Heart left ventricle (tissue), 16 donors: ENCODE data around the gene COMMD10. TPM values are rescaled to one million over a fixed set of nuclear protein-coding genes. Genes with fewer than 3 reads are reported as not detected.

Experiments
- ATAC-seq, 4 donors: fragments of 200-7000 bp; cut with Tn5 transposase; one replicate each; pipeline ENCODE4 v1.9.1; 2020 to 2022; ENCODE audit warnings: moderate library complexity in 4 of 4, mild to moderate bottlenecking in 3 of 4, moderate number of reproducible peaks in 1 of 4
- DNase-seq, 5 donors: peaks; one replicate each; pipeline ENCODE4 v3.0.0-alpha.2; 2020
- H3K27ac ChIP-seq, 12 donors: fragments of 200-600 bp; sonication (generic) in 4 of 12; one replicate each; pipeline versions ENCODE4 v1.5.0 to v1.8.0; 2016 to 2022; ENCODE audit warnings: mild to moderate bottlenecking in 2 of 12
- H3K27me3 ChIP-seq, 9 donors: fragments of 200-600 bp; sonication (generic) in 2 of 9; one replicate each; pipeline versions ENCODE4 v1.5.1 to v1.8.0; 2016 to 2022; ENCODE audit warnings: mild to moderate bottlenecking in 3 of 9
- H3K36me3 ChIP-seq, 9 donors: fragments of 200-600 bp; sonication (generic) in 2 of 9; one replicate each; pipeline versions ENCODE4 v1.5.0 to v1.8.0; 2018 to 2022; ENCODE audit warnings: mild to moderate bottlenecking in 2 of 9
- H3K4me1 ChIP-seq, 12 donors: fragments of 200-600 bp; sonication (generic) in 4 of 12; one replicate each; pipeline versions ENCODE4 v1.5.0 to v1.8.0; 2016 to 2022; ENCODE audit warnings: mild to moderate bottlenecking in 3 of 12
- H3K4me3 ChIP-seq, 12 donors: fragments of 200-600 bp; sonication (generic) in 4 of 12; one replicate each; pipeline versions ENCODE4 v1.5.0 to v1.8.0; 2017 to 2022; ENCODE audit warnings: mild to moderate bottlenecking in 9 of 12, moderate library complexity in 4 of 12
- H3K9me3 ChIP-seq, 12 donors: fragments of 200-600 bp; sonication (generic) in 4 of 12; one replicate each; pipeline versions ENCODE4 v1.5.0 to v1.8.0; 2016 to 2022; ENCODE audit warnings: mild to moderate bottlenecking in 1 of 12
- POLR2A ChIP-seq, 2 donors: fragments of 450-650 bp; IDR thresholded peaks; one replicate each; pipeline ENCODE4 v1.6.1; 2017; ENCODE audit warnings: antibody characterized with exemption in 2 of 2, mild to moderate bottlenecking in 2 of 2, moderate library complexity in 2 of 2
- WGBS, 4 donors: extraction: QIAGEN DNeasy Blood & Tissue Kit in 2 of 4; methylation state at CpG; one replicate each; pipeline versions ENCODE4 v1.1.5 to v1.1.7; 2013 to 2018; 5-methylcytosine and 5-hydroxymethylcytosine counted together
- intact Hi-C, 10 donors: fragments of 100-400 bp; cut with DNase I; formaldehyde crosslinking; loops; one replicate each; pipeline versions ENCODE4 v1.11.1 to v1.14.2; 2022
- polyA plus RNA-seq, 2 donors: library from polyadenylated mRNA; stranded (reverse); fragments of 200-250 nt; gene quantifications; one replicate each; pipeline ENCODE4 v1.2.3, GENCODE V29; 2013
- total RNA-seq, 9 donors: library from RNA; depleted of rRNA in 2 of 9; stranded (reverse); fragments of >200 nt in 2 of 9; fragmentation: NEBNext Ultra II Directional in 3 of 9; extraction: Animal tissue kit (Norgen Biotek cat#: 25700) in 3 of 9; gene quantifications; one replicate each; pipeline versions ENCODE4 v1.1.0 to v1.2.4, GENCODE V29; 2016 to 2023
- TF ChIP-seq, protein P1 (sequence below), 12 donors: fragments of 200-600 bp; sonication (generic) in 4 of 12; IDR thresholded peaks; one replicate each; pipeline versions ENCODE4 v1.5.0 to v1.8.0; 2018 to 2022; ENCODE audit warnings: antibody characterized with exemption in 12 of 12, mild to moderate bottlenecking in 5 of 12
- donor health status: ischemic (EF 13 %, LVEDD 7.1; RV severe dilation, severe dysfunction).
- donor health status: healthy with polysubstance abuse.
- donor health status: DM: no; HTN: yes; CAD: no.
- donor health status: DM: no; HTN: no; CAD: no.
- donor health status: ischemic (EF 25% LVEDD 6.9; RV normal size, moderate dysfunction).
- donor health status: ischemic (EF 25% LVEDD 5.7; RV mildly dilated, moderate dysfunction).
- donor health status: healthy.
- donor health status: DM: yes; HTN: yes; CAD: no.
- donor health status: ischemic (EF 35%, LVEDD 5.7; RV mildly dilated, moderate dysfunction).
- donor health status: nonischemic (EF 11% LVEDD 7.7; RV severe dilation, severe dysfunction).
- donor health status: DM: yes; HTN: yes; CAD: no.
- donor health status: PGD.
- donor health status: ischemic (EF 29% LVEDD 5.4; RV normal size, mild dysfunction).
- donor health status: nonischemic (EF 23%, LVEDD 6.1; RV moderate dilation, normal function).

COMMD10 gene
- total and polyA plus RNA-seq, 11 donors = 25.2 to 42.2 (median 29.8) TPM

DNA sequence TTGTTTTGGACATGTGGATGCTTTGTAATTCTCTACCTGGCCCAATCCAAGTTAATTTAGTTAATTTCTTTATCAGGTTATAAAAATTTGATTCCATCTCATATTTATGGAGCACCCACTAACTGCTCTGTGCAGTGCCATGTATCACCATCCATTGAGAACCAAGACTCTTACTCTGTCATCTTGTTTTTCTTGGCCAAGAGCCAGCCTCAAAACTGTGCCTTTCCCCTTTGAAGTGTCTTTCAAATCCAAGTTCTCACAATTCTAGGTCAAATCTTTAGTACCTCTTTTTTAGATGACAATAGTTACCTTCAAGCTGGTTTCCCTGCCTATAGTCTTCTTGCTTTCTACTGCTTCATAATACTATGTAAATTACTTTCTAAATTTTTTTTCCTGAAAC, 3.2 kb downstream of the COMMD10 start:
- no peak overlapping the region for H3K4me3 ChIP-seq
- no peaks in the 10 kb centered on the region for H3K9me3 ChIP-seq
- H3K4me1 ChIP-seq = peaks cover 0 to 51% (median 27%) of the 10 kb centered on the region in 12 donors
- DNase-seq (no peak), ATAC-seq (no peak)
- H3K36me3 ChIP-seq = peaks cover 0 to 45% (median 36%) of the 10 kb centered on the region in 9 donors
- no peaks in the 10 kb centered on the region for H3K27me3 ChIP-seq
- intact Hi-C loops = loop anchor here in 2 of 10 donors (10.0 kb wide), 3 partner anchors 243 to 793 kb away; partner anchors contain the start of genes AP3S1 (in 1 of the 2), ATG12 (in 1 of the 2) and CCDC112 (in 1 of the 2)
- TF ChIP-seq, protein P1, sequence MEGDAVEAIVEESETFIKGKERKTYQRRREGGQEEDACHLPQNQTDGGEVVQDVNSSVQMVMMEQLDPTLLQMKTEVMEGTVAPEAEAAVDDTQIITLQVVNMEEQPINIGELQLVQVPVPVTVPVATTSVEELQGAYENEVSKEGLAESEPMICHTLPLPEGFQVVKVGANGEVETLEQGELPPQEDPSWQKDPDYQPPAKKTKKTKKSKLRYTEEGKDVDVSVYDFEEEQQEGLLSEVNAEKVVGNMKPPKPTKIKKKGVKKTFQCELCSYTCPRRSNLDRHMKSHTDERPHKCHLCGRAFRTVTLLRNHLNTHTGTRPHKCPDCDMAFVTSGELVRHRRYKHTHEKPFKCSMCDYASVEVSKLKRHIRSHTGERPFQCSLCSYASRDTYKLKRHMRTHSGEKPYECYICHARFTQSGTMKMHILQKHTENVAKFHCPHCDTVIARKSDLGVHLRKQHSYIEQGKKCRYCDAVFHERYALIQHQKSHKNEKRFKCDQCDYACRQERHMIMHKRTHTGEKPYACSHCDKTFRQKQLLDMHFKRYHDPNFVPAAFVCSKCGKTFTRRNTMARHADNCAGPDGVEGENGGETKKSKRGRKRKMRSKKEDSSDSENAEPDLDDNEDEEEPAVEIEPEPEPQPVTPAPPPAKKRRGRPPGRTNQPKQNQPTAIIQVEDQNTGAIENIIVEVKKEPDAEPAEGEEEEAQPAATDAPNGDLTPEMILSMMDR (IDR thresholded peaks at IDR 0.05) = no peak
- TF ChIP-seq POLR2A (IDR thresholded peaks at IDR 0.05) = no peak
- no peak overlapping the region for H3K27ac ChIP-seq

DNA sequence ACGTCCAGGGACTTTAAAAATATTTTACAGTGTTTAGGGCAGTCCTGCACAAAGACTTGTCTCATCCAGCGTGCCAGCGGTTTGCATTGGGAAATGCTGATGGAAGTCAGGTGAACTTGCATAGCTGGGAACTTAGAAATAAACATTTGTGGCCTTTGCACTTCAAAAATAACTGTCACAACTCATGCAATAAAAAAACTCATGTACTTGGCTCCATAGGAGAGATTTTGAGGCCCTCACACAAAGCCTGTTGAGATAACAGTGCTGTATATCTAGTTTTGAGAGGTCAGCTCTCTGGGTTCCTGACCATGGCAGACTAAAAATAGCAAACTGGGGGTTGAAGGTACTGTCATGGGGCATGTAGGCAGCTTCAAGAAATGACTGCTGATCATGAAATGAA, 5.5 kb downstream of the COMMD10 start:
- peak overlapping the region; percentile 11 to 77 (median 64) for H3K27ac ChIP-seq
- no peak overlapping the region for H3K4me3 ChIP-seq
- no peaks in the 10 kb centered on the region for H3K27me3 ChIP-seq
- ATAC-seq (peak; percentile 92 to 97 (median 92)), DNase-seq (no peak)
- 51 to 73% (median 66%) methylated on average over 3 of the region's 3 CpGs for WGBS, 4 donors
- intact Hi-C loops = no loop called here
- no peak for TF ChIP-seq POLR2A (IDR thresholded peaks at IDR 0.05)
- TF ChIP-seq, protein P1 (IDR thresholded peaks at IDR 0.05) = no peak
- peaks cover 0 to 40% (median 18%) of the 10 kb centered on the region in 12 donors for H3K4me1 ChIP-seq
- H3K9me3 ChIP-seq = no peaks in the 10 kb centered on the region
- peaks cover 0 to 67% (median 58%) of the 10 kb centered on the region in 9 donors for H3K36me3 ChIP-seq

DNA sequence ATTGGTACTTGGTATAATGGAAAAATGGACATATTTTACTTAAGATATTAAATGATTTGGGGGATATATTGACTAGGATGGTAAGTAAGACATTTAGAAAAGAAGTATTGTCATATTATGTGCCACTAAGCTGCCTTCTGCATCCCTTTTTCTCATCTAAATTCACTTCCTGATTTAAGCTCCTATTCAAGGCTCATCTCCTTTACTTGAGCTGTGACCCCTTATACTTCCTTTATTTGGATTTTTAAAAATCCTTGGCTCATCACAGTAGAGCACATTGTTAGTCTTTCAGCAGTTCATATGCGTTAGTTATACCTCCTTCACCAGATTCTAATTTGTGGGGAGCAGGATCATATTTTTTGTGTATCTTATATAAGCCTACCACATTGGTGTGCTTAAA, 6.6 kb downstream of the COMMD10 start:
- TF ChIP-seq, protein P1 (IDR thresholded peaks at IDR 0.05) = no peak
- no peak for TF ChIP-seq POLR2A (IDR thresholded peaks at IDR 0.05)
- Histone ChIP-seq H3K9me3 (no peaks in the 10 kb centered on the region), H3K4me3 (no peak overlapping the region), H3K4me1 (peaks cover 0 to 30% (median 9%) of the 10 kb centered on the region in 12 donors), H3K27me3 (no peaks in the 10 kb centered on the region), H3K27ac (peak overlapping the region in 9 of 12 donors; percentile 25 to 73 (median 68)), H3K36me3 (peaks cover 0 to 78% (median 70%) of the 10 kb centered on the region in 9 donors)
- intact Hi-C loops = no loop called here
- ATAC-seq (no peak), DNase-seq (no peak)
- WGBS, 4 donors = 0 to 83% (median 20%) methylated on average over 1 of the region's 1 CpG

DNA sequence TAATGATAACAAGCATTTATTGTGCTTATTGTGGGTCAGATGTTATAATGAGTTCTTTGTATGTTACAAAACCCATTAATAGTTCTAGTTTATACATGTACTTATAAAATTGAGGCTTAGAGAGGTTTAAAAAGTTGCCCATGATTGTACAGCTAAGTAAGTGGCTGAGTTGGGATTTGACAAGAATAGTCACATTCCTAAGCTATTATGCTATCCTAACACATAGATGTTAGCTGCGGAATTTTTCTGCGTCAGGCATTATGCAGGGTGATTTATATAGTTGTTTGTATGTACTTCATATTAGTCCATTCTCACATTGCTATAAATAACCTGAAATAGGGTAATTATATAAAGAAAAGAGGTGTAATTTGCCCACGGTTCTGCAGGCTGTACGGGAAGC, 12.5 kb downstream of the COMMD10 start:
- DNase-seq (no peak), ATAC-seq (no peak)
- Histone ChIP-seq H3K27ac (no peak overlapping the region), H3K4me3 (no peak overlapping the region), H3K36me3 (peaks cover 0 to 90% (median 80%) of the 10 kb centered on the region in 9 donors), H3K4me1 (no peaks in the 10 kb centered on the region), H3K9me3 (peaks cover 0 to 5% (median 0%) of the 10 kb centered on the region in 12 donors), H3K27me3 (no peaks in the 10 kb centered on the region)
- 89 to 95% (median 92%) methylated on average over 4 of the region's 4 CpGs for WGBS, 4 donors
- no peak for TF ChIP-seq POLR2A (IDR thresholded peaks at IDR 0.05)
- TF ChIP-seq, protein P1 (IDR thresholded peaks at IDR 0.05) = no peak
- intact Hi-C loops = no loop called here
